HAP-1 (cell line): ENCODE results near the gene TMEM9.
"Not testable (repeated sequence)": the region's sequence is repeated elsewhere in the genome, so short reads cannot be mapped to it uniquely, and the experiment has no call there.

Experiments used
- DNase-seq, 2 experiments: peaks; one replicate each; pipeline ENCODE4 v3.0.0-alpha.2; 2016 to 2020; ENCODE audit warnings: low spot score in 2 of 2
- H3K27me3 ChIP-seq: fragments of 250-450 bp; sonication (Bioruptor Pico); 2 replicates; pipeline ENCODE4 v1.5.1; 2020; ENCODE audit warnings: low read depth, mild to moderate bottlenecking, moderate library complexity
- H3K36me3 ChIP-seq: fragments of 250-450 bp; sonication (Bioruptor Pico); replicated peaks from 2 replicates; pipeline ENCODE4 v1.5.1; 2020; ENCODE audit warnings: mild to moderate bottlenecking
- H3K4me1 ChIP-seq: fragments of 250-450 bp; sonication (Bioruptor Pico); 2 replicates; pipeline ENCODE4 v1.5.1; 2020; ENCODE audit warnings: mild to moderate bottlenecking
- H3K4me3 ChIP-seq: fragments of 250-450 bp; sonication (Bioruptor Pico); 2 replicates; pipeline ENCODE4 v1.5.1; 2020; ENCODE audit warnings: mild to moderate bottlenecking, moderate library complexity
- H3K9me3 ChIP-seq: fragments of 250-450 bp; sonication (Bioruptor Pico); 2 replicates; pipeline ENCODE4 v1.5.1; 2020; ENCODE audit warnings: mild to moderate bottlenecking, moderate library complexity
- in situ Hi-C: fragments of 300-500 bp; cut with MboI; formaldehyde crosslinking; loops from 3 replicates; pipeline ENCODE4 v1.14.3; 2020; ENCODE audit warnings: low sequenced_read_pairs, inconsistent platforms, mixed read lengths

The TMEM9 gene

GRCh38 chr1:201170533-201171062, 16.3 kb upstream of the TMEM9 start:
- H3K4me3 ChIP-seq = peak overlapping the region; percentile 49
- DNase-seq = peak; percentile 95 to 98
- in situ Hi-C loops = loop anchor here (10.0 kb wide), 1 partner anchor 56 kb away; the partner anchor contains the start of gene CACNA1S
- H3K27me3 ChIP-seq = no peaks in the 10 kb centered on the region
- no peaks in the 10 kb centered on the region for H3K9me3 ChIP-seq
- no peaks in the 10 kb centered on the region for H3K36me3 ChIP-seq
- peaks cover 17% of the 10 kb centered on the region for H3K4me1 ChIP-seq

GRCh38 chr1:201169971-201170532, 15.8 kb upstream of the TMEM9 start:
- no peak for DNase-seq
- Histone ChIP-seq H3K36me3 (no peaks in the 10 kb centered on the region), H3K9me3 (no peaks in the 10 kb centered on the region), H3K27me3 (no peaks in the 10 kb centered on the region), H3K4me3 (peak overlapping the region; percentile 49), H3K4me1 (peaks cover 17% of the 10 kb centered on the region)
- in situ Hi-C loops = loop anchor here (10.0 kb wide), 1 partner anchor 55 kb away; the partner anchor contains the start of gene CACNA1S

- Histone ChIP-seq H3K27me3 (no peaks in the 10 kb centered on the region), H3K36me3 (no peaks in the 10 kb centered on the region), H3K4me3 (no peak overlapping the region), H3K4me1 (peaks cover 17% of the 10 kb centered on the region), H3K9me3 (no peaks in the 10 kb centered on the region)
- in situ Hi-C loops = no loop called here
- DNase-seq = no peak
Observed at GRCh38 chr1:201169203-201169602, 14.9 kb upstream of the TMEM9 start.

- Histone ChIP-seq H3K36me3 (no peaks in the 10 kb centered on the region), H3K4me1 (peaks cover 17% of the 10 kb centered on the region), H3K27me3 (no peaks in the 10 kb centered on the region), H3K9me3 (no peaks in the 10 kb centered on the region), H3K4me3 (no peak overlapping the region)
- DNase-seq = peak in 1 of 2 experiments; percentile 17
- in situ Hi-C loops = no loop called here
Observed at GRCh38 chr1:201167041-201167991, 13.0 kb upstream of the TMEM9 start.

- no peak for DNase-seq
- Histone ChIP-seq H3K4me1 (peaks cover 7% of the 10 kb centered on the region; the same call in 1 of the 2 replicates), H3K9me3 (no peaks in the 10 kb centered on the region), H3K36me3 (no peaks in the 10 kb centered on the region), H3K27me3 (no peaks in the 10 kb centered on the region), H3K4me3 (no peak overlapping the region)
- in situ Hi-C loops = no loop called here
Observed at GRCh38 chr1:201164645-201165044, 10.4 kb upstream of the TMEM9 start.

- in situ Hi-C loops = no loop called here
- Histone ChIP-seq H3K9me3 (no peaks in the 10 kb centered on the region), H3K27me3 (no peaks in the 10 kb centered on the region), H3K36me3 (no peaks in the 10 kb centered on the region), H3K4me3 (no peak overlapping the region), H3K4me1 (peaks cover 7% of the 10 kb centered on the region; the same call in 1 of the 2 replicates)
- no peak for DNase-seq
Observed at GRCh38 chr1:201163707-201164106, 9.4 kb upstream of the TMEM9 start.

GRCh38 chr1:201163036-201163435, 8.8 kb upstream of the TMEM9 start:
- DNase-seq, H3K36me3 ChIP-seq, in situ Hi-C loops, H3K4me3 ChIP-seq, H3K9me3 ChIP-seq, H3K27me3 ChIP-seq, H3K4me1 ChIP-seq: not testable (repeated sequence)

GRCh38 chr1:201157949-201158348, 3.7 kb upstream of the TMEM9 start:
- in situ Hi-C loops = no loop called here
- DNase-seq = no peak

GRCh38 chr1:201156819-201157218, 2.5 kb upstream of the TMEM9 start:
- Histone ChIP-seq H3K9me3 (0 out of 2 replicates have a peak, but pooled peaks cover 3% of the 10 kb centered on the region), H3K36me3 (peaks cover 22% of the 10 kb centered on the region), H3K27me3 (no peaks in the 10 kb centered on the region), H3K4me1 (peaks cover 18% of the 10 kb centered on the region), H3K4me3 (no peak overlapping the region)
- in situ Hi-C loops = no loop called here
- DNase-seq = no peak

More at GRCh38 chr1:201157949-201158348, 3.7 kb upstream of the TMEM9 start:
- no peak overlapping the region for H3K4me3 ChIP-seq
- no peaks in the 10 kb centered on the region for H3K27me3 ChIP-seq
- H3K9me3 ChIP-seq = 0 out of 2 replicates have a peak, but pooled peaks cover 3% of the 10 kb centered on the region
- H3K4me1 ChIP-seq = peaks cover 10% of the 10 kb centered on the region
- H3K36me3 ChIP-seq = peaks cover 11% of the 10 kb centered on the region

GRCh38 chr1:201156346-201156745, 2.1 kb upstream of the TMEM9 start:
- in situ Hi-C loops = no loop called here
- H3K4me1 ChIP-seq = peaks cover 18% of the 10 kb centered on the region
- no peak for DNase-seq
- peaks cover 27% of the 10 kb centered on the region for H3K36me3 ChIP-seq
- no peak overlapping the region for H3K4me3 ChIP-seq
- H3K27me3 ChIP-seq = no peaks in the 10 kb centered on the region
- 0 out of 2 replicates have a peak, but pooled peaks cover 3% of the 10 kb centered on the region for H3K9me3 ChIP-seq

- Histone ChIP-seq H3K4me3 (no peak overlapping the region), H3K9me3 (0 out of 2 replicates have a peak, but pooled peaks cover 3% of the 10 kb centered on the region), H3K27me3 (no peaks in the 10 kb centered on the region), H3K4me1 (peaks cover 18% of the 10 kb centered on the region), H3K36me3 (peaks cover 37% of the 10 kb centered on the region)
- in situ Hi-C loops = no loop called here
- no peak for DNase-seq
Observed at GRCh38 chr1:201155354-201155753, 1.1 kb upstream of the TMEM9 start.

- no peaks in the 10 kb centered on the region for H3K27me3 ChIP-seq
- H3K36me3 ChIP-seq = peaks cover 53% of the 10 kb centered on the region
- H3K9me3 ChIP-seq = 0 out of 2 replicates have a peak, but pooled peaks cover 3% of the 10 kb centered on the region
- H3K4me3 ChIP-seq = peak overlapping the region; percentile 85
- in situ Hi-C loops = no loop called here
- H3K4me1 ChIP-seq = peaks cover 18% of the 10 kb centered on the region
- peak in 1 of 2 experiments; percentile 28 for DNase-seq
Observed at GRCh38 chr1:201153474-201154388, 543 bp downstream of the TMEM9 start.

- H3K9me3 ChIP-seq = no peaks in the 10 kb centered on the region
- peaks cover 12% of the 10 kb centered on the region for H3K4me1 ChIP-seq
- in situ Hi-C loops = no loop called here
- H3K36me3 ChIP-seq = peaks cover 97% of the 10 kb centered on the region
- H3K4me3 ChIP-seq = no peak overlapping the region
- H3K27me3 ChIP-seq = no peaks in the 10 kb centered on the region
- DNase-seq = peak; percentile 32 to 37
Observed at GRCh38 chr1:201149400-201149799, 4.9 kb downstream of the TMEM9 start.
